H1 (cell line): ENCODE data around the gene ZDHHC24. TPM values are rescaled to one million over a fixed set of nuclear protein-coding genes. Genes with fewer than 3 reads are reported as not detected.

Experiments used
- BACH1 ChIP-seq: IDR thresholded peaks from 2 replicates; pipeline ENCODE4 v1.6.1; 2012; ENCODE audit warnings: low read length, improper control_type of control experiment
- BCL11A ChIP-seq, 2 experiments: IDR thresholded peaks; one replicate each; pipeline ENCODE4 v1.6.1; 2011; ENCODE audit warnings: low read depth in 2 of 2, low read length in 2 of 2, mild to moderate bottlenecking in 2 of 2
- CBX5 ChIP-seq: fragments of 300-800, 300-1000 bp; sonication (generic); IDR thresholded peaks from 2 replicates; pipeline ENCODE4 v1.7.1; 2016; ENCODE audit warnings: antibody characterized with exemption, low read length, low read depth
- CEBPB ChIP-seq: IDR thresholded peaks from 2 replicates; pipeline ENCODE4 v1.6.1; 2012; ENCODE audit warnings: low read depth, low read length
- CREB1 ChIP-seq: IDR thresholded peaks from 2 replicates; pipeline ENCODE4 v1.6.1; 2012; ENCODE audit warnings: inconsistent platforms
- CTCF ChIP-seq, 3 experiments: IDR thresholded peaks; 1 replicate in 2 of 3; 2 replicates in 1 of 3; pipeline versions ENCODE4 v1.5.1 to v1.6.1; 2011; ENCODE audit warnings: low read length in 3 of 3, mild to moderate bottlenecking in 3 of 3, inconsistent platforms in 2 of 3, low read depth in 1 of 3, moderate library complexity in 1 of 3; ENCODE audit not compliant: insufficient read depth in 1 of 3; ENCODE audit errors: control extremely low read depth in 1 of 3
- EZH2 ChIP-seq: fragments of 200-600 bp; sonication (generic); IDR thresholded peaks from 2 replicates; pipeline ENCODE4 v1.7.1; 2012; ENCODE audit warnings: low read depth, mild to moderate bottlenecking, moderate library complexity, low read length, inconsistent platforms; ENCODE audit not compliant: severe bottlenecking
- HDAC6 ChIP-seq: IDR thresholded peaks from one replicate; pipeline ENCODE4 v1.7.1; 2012; ENCODE audit warnings: low read depth, mild to moderate bottlenecking, inconsistent platforms, low read length, moderate library complexity
- KDM4A ChIP-seq: IDR thresholded peaks from one replicate; pipeline ENCODE4 v1.7.1; 2012; ENCODE audit warnings: low read depth, mild to moderate bottlenecking, moderate library complexity, low read length, inconsistent platforms; ENCODE audit not compliant: severe bottlenecking
- PHF8 ChIP-seq: fragments of 200-600 bp; sonication (generic); conservative IDR thresholded peaks from 2 replicates; pipeline ENCODE4 v1.7.1; 2012; ENCODE audit warnings: low read depth, mild to moderate bottlenecking, inconsistent platforms, low read length, moderate library complexity
- RAD21 ChIP-seq, 2 experiments: IDR thresholded peaks in 1 of 2; conservative IDR thresholded peaks in 1 of 2; 2 replicates each; pipeline ENCODE4 v1.6.1; 2011; ENCODE audit warnings: low read depth in 2 of 2, low read length in 2 of 2, improper control_type of control experiment in 1 of 2, inconsistent platforms in 1 of 2, mild to moderate bottlenecking in 1 of 2, moderate library complexity in 1 of 2
- SUZ12 ChIP-seq: fragments of 200-600 bp; sonication (generic); IDR thresholded peaks from 2 replicates; pipeline ENCODE4 v1.6.1; 2012; ENCODE audit warnings: mild to moderate bottlenecking, inconsistent platforms, low read length, moderate library complexity, mixed read lengths
- TAF1 ChIP-seq: IDR thresholded peaks from 2 replicates; pipeline ENCODE4 v1.6.1; 2011; ENCODE audit warnings: mild to moderate bottlenecking, low read depth, low read length
- polyA plus RNA-seq, 7 experiments: library from polyadenylated mRNA; depleted of rRNA in 3 of 7; stranded (reverse) in 5 of 7; unstranded in 2 of 7; fragments of >200 nt in 5 of 7; fragments of 200-250 nt in 2 of 7; gene quantifications; 1 replicate in 5 of 7; 2 replicates in 1 of 7; 4 replicates in 1 of 7; pipeline versions ENCODE4 v1.2.1 to v1.2.3, GENCODE V29; 2011 to 2013; ENCODE audit warnings: missing spikeins in 2 of 7, mixed read lengths in 2 of 7
- total RNA-seq: library from RNA; stranded (reverse); fragmentation: NEBNext Ultra II Directional; extraction: Animal tissue kit (Norgen Biotek cat#: 25700); gene quantifications from 2 replicates; pipeline ENCODE4 v1.2.1, GENCODE V29; 2021
- TF ChIP-seq, protein P1 (sequence below): IDR thresholded peaks from 2 replicates; pipeline ENCODE4 v1.6.1; 2012; ENCODE audit warnings: inconsistent platforms
- TF ChIP-seq, protein P2 (sequence below): IDR thresholded peaks from 2 replicates; pipeline ENCODE4 v1.6.1; 2012; ENCODE audit warnings: inconsistent platforms

The ZDHHC24 gene
- total and polyA plus RNA-seq, 2 of the 8 experiments (the other 6 are each of a cell fraction or from before 2014, with no cell fraction given), result 8.4 to 9.7 TPM

DNA sequence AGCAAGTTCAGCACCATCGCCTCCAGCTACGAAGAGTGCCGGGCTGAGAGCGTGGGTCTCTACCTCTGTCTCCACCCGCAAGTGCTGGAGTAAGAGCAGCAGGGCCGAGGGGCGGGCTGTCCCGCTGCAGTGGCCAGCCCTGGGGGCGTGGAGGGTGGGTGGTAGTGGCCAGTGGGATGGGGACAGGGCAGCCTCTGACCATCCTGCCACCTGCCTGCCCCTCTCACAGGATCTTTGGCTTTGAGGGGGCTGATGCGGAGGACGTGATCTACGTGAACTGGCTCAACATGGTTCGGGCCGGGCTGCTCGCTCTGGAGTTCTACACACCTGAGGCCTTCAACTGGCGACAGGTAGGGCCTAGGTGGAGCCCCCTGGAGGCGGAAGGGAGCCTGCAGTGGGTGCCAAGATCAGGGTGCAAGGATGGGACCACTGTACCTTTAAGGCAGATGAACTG lies 50.4 kb downstream of the ZDHHC24 start (continued):
- TF ChIP-seq BCL11A (IDR thresholded peaks at IDR 0.05; ENCODE audit: low read depth in 2 of 2, low read length in 2 of 2) (no peak), EZH2 (no peak), KDM4A (no peak), CTCF (IDR thresholded peaks at IDR 0.05; ENCODE audit: control extremely low read depth in 1 of 3, insufficient read depth in 1 of 3, low read depth in 1 of 3, low read length in 3 of 3) (peak; percentile 64 to 84 (median 76)), CBX5 (no peak), CEBPB (no peak), TAF1 (no peak), PHF8 (no peak), BACH1 (no peak), RAD21 (IDR thresholded peaks at IDR 0.05 in 1 of 2, conservative IDR thresholded peaks at IDR 0.05 in 1 of 2; ENCODE audit: low read depth in 2 of 2, low read length in 2 of 2) (peak; percentile 20 to 46; a peak in 3 of 4 replicates), CREB1 (no peak), SUZ12 (no peak), HDAC6 (no peak)
- TF ChIP-seq, protein P1, sequence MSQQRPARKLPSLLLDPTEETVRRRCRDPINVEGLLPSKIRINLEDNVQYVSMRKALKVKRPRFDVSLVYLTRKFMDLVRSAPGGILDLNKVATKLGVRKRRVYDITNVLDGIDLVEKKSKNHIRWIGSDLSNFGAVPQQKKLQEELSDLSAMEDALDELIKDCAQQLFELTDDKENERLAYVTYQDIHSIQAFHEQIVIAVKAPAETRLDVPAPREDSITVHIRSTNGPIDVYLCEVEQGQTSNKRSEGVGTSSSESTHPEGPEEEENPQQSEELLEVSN, result no peak
- TF ChIP-seq, protein P2, sequence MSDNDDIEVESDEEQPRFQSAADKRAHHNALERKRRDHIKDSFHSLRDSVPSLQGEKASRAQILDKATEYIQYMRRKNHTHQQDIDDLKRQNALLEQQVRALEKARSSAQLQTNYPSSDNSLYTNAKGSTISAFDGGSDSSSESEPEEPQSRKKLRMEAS, result no peak
- TF ChIP-seq, all 59 proteins: peak for 3
